Measurements from ENCODE around the gene TDRD7.

The TDRD7 gene

GRCh38 chr9:97529363-97530076, 117.6 kb downstream of the TDRD7 start:
- DNase-seq (ENCODE audit: extremely low read depth, low read depth): no peak

GRCh38 chr9:97531888-97532376, 120.0 kb downstream of the TDRD7 start:
- no peak for TF ChIP-seq CTCF (IDR thresholded peaks at IDR 0.05; ENCODE audit: low read depth, low read length)
- no peak for DNase-seq (ENCODE audit: extremely low read depth, low read depth)

More at GRCh38 chr9:97529363-97530076, 117.6 kb downstream of the TDRD7 start:
- TF ChIP-seq CTCF (IDR thresholded peaks at IDR 0.05; ENCODE audit: low read depth, low read length): no peak

DNA sequence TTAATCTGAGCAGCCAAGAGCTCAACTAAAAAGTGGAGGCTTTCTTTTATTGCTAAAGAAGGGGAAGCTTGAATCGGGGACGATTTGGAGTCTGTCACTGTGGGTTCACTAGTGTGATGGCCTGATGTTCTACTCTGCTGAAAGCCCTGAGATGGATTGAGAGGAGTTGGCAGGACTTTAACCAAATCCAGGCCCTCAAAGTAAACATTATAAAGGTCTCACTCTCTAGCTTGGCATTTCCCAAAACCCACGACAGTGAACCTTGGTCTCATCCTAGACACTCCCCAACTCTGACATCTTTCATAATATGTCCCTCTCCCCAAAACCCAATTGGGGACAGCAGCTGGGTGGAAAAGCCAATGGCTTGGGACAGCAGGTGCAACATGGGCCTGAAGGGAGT, 122.3 kb downstream of the TDRD7 start:
- no peak for DNase-seq (ENCODE audit: extremely low read depth, low read depth)
- no peak for TF ChIP-seq CTCF (IDR thresholded peaks at IDR 0.05; ENCODE audit: low read depth, low read length)

DNA sequence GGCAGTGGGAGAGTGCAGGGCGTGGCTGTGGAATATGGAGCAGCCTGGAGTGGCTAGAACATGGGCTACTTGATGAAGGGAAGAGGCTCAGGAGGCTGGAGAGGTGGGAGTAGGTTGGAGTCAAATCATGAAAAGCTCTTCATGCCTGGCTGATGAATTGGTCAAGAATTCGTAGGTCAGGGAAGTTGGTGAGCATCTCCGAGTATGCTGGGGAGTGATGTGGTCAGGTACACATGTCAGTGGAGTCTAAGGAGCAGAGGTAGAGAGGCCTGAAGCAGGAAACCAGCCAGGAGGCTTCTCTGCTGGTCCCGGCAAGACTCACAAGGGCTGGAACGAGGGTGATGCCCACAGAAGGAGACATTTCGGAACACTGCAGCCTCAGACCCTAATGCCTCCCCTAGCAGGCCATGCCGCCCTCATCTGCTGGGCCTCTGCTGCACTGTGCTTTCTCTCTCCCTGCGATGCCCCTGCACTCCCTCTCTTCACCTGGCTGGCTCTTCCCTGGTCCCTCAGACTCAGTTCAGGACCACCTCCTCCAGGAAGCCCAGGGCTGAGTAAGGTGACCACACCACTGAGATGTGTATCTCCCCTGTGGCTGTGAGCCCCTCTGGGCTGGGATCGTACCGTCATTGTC, 123.2 kb downstream of the TDRD7 start:
- no peak for TF ChIP-seq CTCF (IDR thresholded peaks at IDR 0.05; ENCODE audit: low read depth, low read length)

DNA sequence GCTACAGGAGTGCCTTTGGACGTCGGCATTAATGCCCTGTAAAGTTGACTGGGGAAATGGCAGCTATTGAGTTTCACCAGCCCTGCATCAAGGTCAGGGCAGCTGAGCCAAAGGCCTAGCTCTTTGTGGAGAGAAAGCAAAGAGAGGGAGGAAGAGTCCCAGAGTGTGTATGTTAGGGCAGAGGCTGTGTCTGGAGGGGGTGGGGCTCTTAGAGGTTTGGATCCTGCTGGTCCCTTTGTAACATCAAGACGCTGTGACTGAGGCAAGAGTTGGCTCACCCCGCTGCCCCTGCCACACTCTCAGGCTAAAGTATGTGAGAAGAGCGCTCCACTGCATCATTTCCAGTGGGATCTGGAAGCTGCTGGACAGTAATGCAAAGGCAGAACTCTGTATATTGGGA, 123.9 kb downstream of the TDRD7 start:
- no peak for TF ChIP-seq CTCF (IDR thresholded peaks at IDR 0.05; ENCODE audit: low read depth, low read length)
- DNase-seq (ENCODE audit: extremely low read depth, low read depth): no peak

More for the DNA sequence above, 123.2 kb downstream of the TDRD7 start:
- no peak for DNase-seq (ENCODE audit: extremely low read depth, low read depth)

DNA sequence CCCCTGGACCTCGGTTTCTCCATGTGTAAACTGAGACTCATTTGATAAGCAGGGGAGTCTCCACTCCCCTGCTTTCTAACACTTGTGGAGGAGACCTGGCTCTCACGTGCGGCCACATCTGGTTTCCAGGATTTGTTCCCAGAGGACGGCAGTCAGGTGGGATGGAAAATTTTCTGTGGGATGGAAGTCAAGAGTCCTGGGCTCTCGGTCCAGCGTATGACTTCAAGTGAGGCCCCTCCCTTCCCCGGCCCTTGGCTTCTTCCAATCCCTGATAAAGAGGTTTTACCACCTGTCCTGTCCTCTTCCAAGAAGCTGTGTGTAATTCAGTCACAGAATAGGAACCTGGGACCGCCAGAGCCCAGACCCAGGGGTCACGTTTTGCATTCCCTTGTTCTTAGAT, 124.6 kb downstream of the TDRD7 start:
- no peak for TF ChIP-seq CTCF (IDR thresholded peaks at IDR 0.05; ENCODE audit: low read depth, low read length)
- DNase-seq (ENCODE audit: extremely low read depth, low read depth): no peak

DNA sequence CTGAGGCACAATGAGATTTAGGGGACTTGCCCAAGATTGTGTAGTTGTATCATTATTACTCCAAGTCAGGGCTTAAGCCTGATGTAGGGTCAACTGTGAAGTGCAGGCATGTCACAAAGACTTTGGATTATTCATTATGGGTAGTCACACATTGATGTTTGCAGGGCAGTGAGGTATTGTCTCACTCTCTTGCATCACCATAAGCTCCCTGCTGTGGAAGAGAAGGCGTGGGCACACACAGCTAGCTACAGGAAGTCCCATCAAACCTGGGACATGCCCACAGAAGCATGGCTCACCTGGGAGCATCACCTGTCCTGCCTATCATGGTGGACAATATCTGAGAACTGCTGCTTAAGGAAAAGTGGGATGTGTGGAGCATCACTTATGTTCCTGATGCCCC, 131.7 kb downstream of the TDRD7 start:
- DNase-seq (ENCODE audit: extremely low read depth, low read depth): no peak
- TF ChIP-seq CTCF (IDR thresholded peaks at IDR 0.05; ENCODE audit: low read depth, low read length): no peak

Measured in AG09319 (cell line).